AG04450 (cell line): ENCODE data around the gene PIGZ. TPM values are rescaled to one million over a fixed set of nuclear protein-coding genes. Genes with fewer than 3 reads are reported as not detected.

Experiments used
- CTCF ChIA-PET: fragments of 300-600, 350-600 bp; formaldehyde crosslinking; extraction: SDS; loops from one replicate; lab custom pipeline; 2022; ENCODE audit warnings: antibody characterized with exemption, inconsistent platforms; lab: Charles Lee
- POLR2A ChIA-PET: fragments of 350-600 bp; formaldehyde crosslinking; extraction: SDS; loops from one replicate; lab custom pipeline; 2021; ENCODE audit warnings: antibody characterized with exemption, inconsistent platforms; lab: Yijun Ruan, JAX
- DNase-seq: peaks from one replicate; pipeline ENCODE4 v3.0.0-alpha.2; 2011; ENCODE audit warnings: low read depth, low spot score
- H3K27ac ChIP-seq: one replicate; pipeline ENCODE4 v1.5.1; 2012; ENCODE audit warnings: low read depth, low read length, control low read depth
- H3K27me3 ChIP-seq: one replicate; pipeline ENCODE4 v1.6.0; 2012; ENCODE audit warnings: low read length; ENCODE audit not compliant: control insufficient read depth, insufficient read depth
- H3K4me3 ChIP-seq: 2 replicates; pipeline ENCODE4 v1.5.1; 2011; ENCODE audit warnings: mild to moderate bottlenecking, low read depth, low read length, control low read depth
- H3K9me3 ChIP-seq: 2 replicates; pipeline ENCODE4 v1.5.1; 2012; ENCODE audit warnings: low read length; ENCODE audit not compliant: control insufficient read depth, insufficient read depth
- CTCF ChIP-seq: IDR thresholded peaks from 2 replicates; pipeline ENCODE4 v1.5.1; 2011; ENCODE audit warnings: low read depth, low read length, control low read depth, inconsistent platforms
- polyA plus RNA-seq: library from polyadenylated mRNA; depleted of rRNA; stranded (reverse); fragments of >200 nt; gene quantifications from 2 replicates; pipeline ENCODE4 v1.2.3, GENCODE V29; 2011

The PIGZ gene
- polyA plus RNA-seq, 1 experiment, result 0.15 TPM

- Histone ChIP-seq H3K27ac (no peak overlapping the region), H3K27me3 (no peaks in the 10 kb centered on the region), H3K9me3 (no peaks in the 10 kb centered on the region), H3K4me3 (no peak overlapping the region)
- POLR2A ChIA-PET, result no interaction called here
- CTCF ChIA-PET, result no interaction called here
- no peak for TF ChIP-seq CTCF
- no peak for DNase-seq
These were observed 36.6 kb downstream of the PIGZ start for GRCh38 chr3:196931828-196932587.

GRCh38 chr3:196931157-196931556 lies 37.5 kb downstream of the PIGZ start:
- CTCF ChIA-PET, result no interaction called here
- POLR2A ChIA-PET, result no interaction called here
- no peak for TF ChIP-seq CTCF
- Histone ChIP-seq H3K27me3 (no peaks in the 10 kb centered on the region), H3K9me3 (no peaks in the 10 kb centered on the region), H3K27ac (no peak overlapping the region), H3K4me3 (no peak overlapping the region)
- no peak for DNase-seq

GRCh38 chr3:196927571-196928453 lies 40.8 kb downstream of the PIGZ start:
- DNase-seq, result no peak
- no peaks in the 10 kb centered on the region for H3K27me3 ChIP-seq
- CTCF ChIA-PET, result interaction anchor here (1.5 kb wide), 1 partner anchor 15 kb away, joined by 3 read pairs; the partner anchor contains the start of gene NCBP2
- no peak overlapping the region for H3K27ac ChIP-seq
- H3K4me3 ChIP-seq, result no peak overlapping the region
- H3K9me3 ChIP-seq, result no peaks in the 10 kb centered on the region
- POLR2A ChIA-PET, result no interaction called here
- no peak for TF ChIP-seq CTCF

- POLR2A ChIA-PET, result no interaction called here
- Histone ChIP-seq H3K4me3 (no peak overlapping the region), H3K9me3 (no peaks in the 10 kb centered on the region), H3K27ac (no peak overlapping the region), H3K27me3 (no peaks in the 10 kb centered on the region)
- DNase-seq, result no peak
- CTCF ChIA-PET, result no interaction called here
- no peak for TF ChIP-seq CTCF
These were observed 47.9 kb downstream of the PIGZ start for GRCh38 chr3:196920733-196921132.
